ENCODE results near the gene TOR1B.

DNA sequence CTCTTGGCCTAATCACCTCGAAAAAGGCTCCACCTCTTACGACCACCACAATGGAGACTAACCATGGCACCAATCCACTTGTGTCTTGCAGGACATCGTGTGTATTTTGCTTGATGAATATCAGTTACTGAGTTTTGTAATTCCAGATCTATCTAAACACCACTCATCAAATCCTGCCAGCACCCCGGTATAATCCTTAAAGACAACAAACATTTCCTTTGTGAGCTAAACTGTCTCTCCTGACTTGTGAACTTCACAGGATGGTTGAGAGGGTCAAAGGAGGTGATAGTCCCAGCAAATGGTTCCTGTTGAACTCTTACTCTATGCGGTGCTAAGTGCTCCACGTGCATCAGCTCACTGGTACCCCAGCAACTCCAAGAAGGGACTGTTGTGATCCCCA, 4.0 kb upstream of the TOR1B start:
- no peak for TF ChIP-seq NFIC (IDR thresholded peaks at IDR 0.05; ENCODE audit: borderline replicate concordance)
- TF ChIP-seq, protein P1, sequence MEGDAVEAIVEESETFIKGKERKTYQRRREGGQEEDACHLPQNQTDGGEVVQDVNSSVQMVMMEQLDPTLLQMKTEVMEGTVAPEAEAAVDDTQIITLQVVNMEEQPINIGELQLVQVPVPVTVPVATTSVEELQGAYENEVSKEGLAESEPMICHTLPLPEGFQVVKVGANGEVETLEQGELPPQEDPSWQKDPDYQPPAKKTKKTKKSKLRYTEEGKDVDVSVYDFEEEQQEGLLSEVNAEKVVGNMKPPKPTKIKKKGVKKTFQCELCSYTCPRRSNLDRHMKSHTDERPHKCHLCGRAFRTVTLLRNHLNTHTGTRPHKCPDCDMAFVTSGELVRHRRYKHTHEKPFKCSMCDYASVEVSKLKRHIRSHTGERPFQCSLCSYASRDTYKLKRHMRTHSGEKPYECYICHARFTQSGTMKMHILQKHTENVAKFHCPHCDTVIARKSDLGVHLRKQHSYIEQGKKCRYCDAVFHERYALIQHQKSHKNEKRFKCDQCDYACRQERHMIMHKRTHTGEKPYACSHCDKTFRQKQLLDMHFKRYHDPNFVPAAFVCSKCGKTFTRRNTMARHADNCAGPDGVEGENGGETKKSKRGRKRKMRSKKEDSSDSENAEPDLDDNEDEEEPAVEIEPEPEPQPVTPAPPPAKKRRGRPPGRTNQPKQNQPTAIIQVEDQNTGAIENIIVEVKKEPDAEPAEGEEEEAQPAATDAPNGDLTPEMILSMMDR (IDR thresholded peaks at IDR 0.05), result no peak
- no peak for TF ChIP-seq YY1 (IDR thresholded peaks at IDR 0.05; ENCODE audit: low read depth)
- TF ChIP-seq, protein P2, sequence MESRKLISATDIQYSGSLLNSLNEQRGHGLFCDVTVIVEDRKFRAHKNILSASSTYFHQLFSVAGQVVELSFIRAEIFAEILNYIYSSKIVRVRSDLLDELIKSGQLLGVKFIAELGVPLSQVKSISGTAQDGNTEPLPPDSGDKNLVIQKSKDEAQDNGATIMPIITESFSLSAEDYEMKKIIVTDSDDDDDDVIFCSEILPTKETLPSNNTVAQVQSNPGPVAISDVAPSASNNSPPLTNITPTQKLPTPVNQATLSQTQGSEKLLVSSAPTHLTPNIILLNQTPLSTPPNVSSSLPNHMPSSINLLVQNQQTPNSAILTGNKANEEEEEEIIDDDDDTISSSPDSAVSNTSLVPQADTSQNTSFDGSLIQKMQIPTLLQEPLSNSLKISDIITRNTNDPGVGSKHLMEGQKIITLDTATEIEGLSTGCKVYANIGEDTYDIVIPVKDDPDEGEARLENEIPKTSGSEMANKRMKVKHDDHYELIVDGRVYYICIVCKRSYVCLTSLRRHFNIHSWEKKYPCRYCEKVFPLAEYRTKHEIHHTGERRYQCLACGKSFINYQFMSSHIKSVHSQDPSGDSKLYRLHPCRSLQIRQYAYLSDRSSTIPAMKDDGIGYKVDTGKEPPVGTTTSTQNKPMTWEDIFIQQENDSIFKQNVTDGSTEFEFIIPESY (IDR thresholded peaks at IDR 0.05; ENCODE audit: borderline replicate concordance, low read depth), result no peak
- TF ChIP-seq RAD21 (IDR thresholded peaks at IDR 0.05; ENCODE audit: low read length), result no peak
- TF ChIP-seq, protein P3, sequence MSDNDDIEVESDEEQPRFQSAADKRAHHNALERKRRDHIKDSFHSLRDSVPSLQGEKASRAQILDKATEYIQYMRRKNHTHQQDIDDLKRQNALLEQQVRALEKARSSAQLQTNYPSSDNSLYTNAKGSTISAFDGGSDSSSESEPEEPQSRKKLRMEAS (IDR thresholded peaks at IDR 0.05; ENCODE audit: low read depth), result no peak
- no peak for TF ChIP-seq SMC3 (IDR thresholded peaks at IDR 0.05; ENCODE audit: low read depth, low read length)
- no peak for TF ChIP-seq CHD2 (IDR thresholded peaks at IDR 0.05; ENCODE audit: low read length, partially characterized antibody)
- TF ChIP-seq, protein P4, sequence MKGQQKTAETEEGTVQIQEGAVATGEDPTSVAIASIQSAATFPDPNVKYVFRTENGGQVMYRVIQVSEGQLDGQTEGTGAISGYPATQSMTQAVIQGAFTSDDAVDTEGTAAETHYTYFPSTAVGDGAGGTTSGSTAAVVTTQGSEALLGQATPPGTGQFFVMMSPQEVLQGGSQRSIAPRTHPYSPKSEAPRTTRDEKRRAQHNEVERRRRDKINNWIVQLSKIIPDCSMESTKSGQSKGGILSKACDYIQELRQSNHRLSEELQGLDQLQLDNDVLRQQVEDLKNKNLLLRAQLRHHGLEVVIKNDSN (IDR thresholded peaks at IDR 0.05; ENCODE audit: borderline replicate concordance, low read depth), result no peak
